Fibroblast of upper back skin (primary cell): ENCODE measurements around the gene ADAMTSL4.

Experiments
- DNase-seq: peaks from one replicate; pipeline ENCODE4 v3.0.0-alpha.2; 2013

The ADAMTSL4 gene

GRCh38 chr1:150535511-150536287 lies 13.5 kb upstream of the ADAMTSL4 start:
- DNase-seq, result peak; percentile 55

GRCh38 chr1:150536836-150537731 lies 12.1 kb upstream of the ADAMTSL4 start:
- no peak for DNase-seq

GRCh38 chr1:150537732-150538684 lies 11.2 kb upstream of the ADAMTSL4 start:
- DNase-seq, result peak; percentile 89

- DNase-seq, result peak; percentile 34
Measured at GRCh38 chr1:150543500-150544143, 5.6 kb upstream of the ADAMTSL4 start.

- DNase-seq, result no peak
Measured at GRCh38 chr1:150544204-150544603, 5.0 kb upstream of the ADAMTSL4 start.

- DNase-seq, result no peak
Measured at GRCh38 chr1:150545486-150546032, 3.6 kb upstream of the ADAMTSL4 start.

- DNase-seq, result no peak
Measured at GRCh38 chr1:150546294-150546937, 2.8 kb upstream of the ADAMTSL4 start.

GRCh38 chr1:150548324-150548631 lies 930 bp upstream of the ADAMTSL4 start:
- DNase-seq, result no peak

- DNase-seq, result no peak
Measured at GRCh38 chr1:150549496-150550221, 451 bp downstream of the ADAMTSL4 start.

GRCh38 chr1:150550222-150551050 lies 1.2 kb downstream of the ADAMTSL4 start:
- DNase-seq, result no peak

- no peak for DNase-seq
Measured at GRCh38 chr1:150551051-150551783, 2.0 kb downstream of the ADAMTSL4 start.

GRCh38 chr1:150551784-150552127 lies 2.5 kb downstream of the ADAMTSL4 start:
- no peak for DNase-seq

- DNase-seq, result peak; percentile 80
Measured at GRCh38 chr1:150552128-150552910, 3.1 kb downstream of the ADAMTSL4 start.

GRCh38 chr1:150552911-150553289 lies 3.7 kb downstream of the ADAMTSL4 start:
- no peak for DNase-seq

GRCh38 chr1:150553392-150554085 lies 4.3 kb downstream of the ADAMTSL4 start:
- no peak for DNase-seq

GRCh38 chr1:150554086-150554452 lies 4.9 kb downstream of the ADAMTSL4 start:
- DNase-seq, result no peak

- DNase-seq, result no peak
Measured at GRCh38 chr1:150555198-150555970, 6.2 kb downstream of the ADAMTSL4 start.
